GM21360 (cell line): Measurements from ENCODE around the gene NELFCD.
"Not testable (repeated sequence)": the region's sequence is repeated elsewhere in the genome, so short reads cannot be mapped to it uniquely, and the experiment has no call there.

ENCODE experiments used
- ATAC-seq: cut with Tn5 transposase; IDR thresholded peaks from one replicate; pipeline ENCODE4 v1.9.1; 2021; ENCODE audit warnings: mild to moderate bottlenecking, moderate library complexity; ENCODE audit not compliant: unreplicated experiment

The NELFCD gene

GRCh38 chr20:59007665-59008511 lies 26.8 kb downstream of the NELFCD start:
- ATAC-seq: peak; percentile 23

GRCh38 chr20:59008715-59009336 lies 27.8 kb downstream of the NELFCD start:
- no peak for ATAC-seq

- no peak for ATAC-seq
Measured at GRCh38 chr20:59010321-59010994, 29.4 kb downstream of the NELFCD start.

DNA sequence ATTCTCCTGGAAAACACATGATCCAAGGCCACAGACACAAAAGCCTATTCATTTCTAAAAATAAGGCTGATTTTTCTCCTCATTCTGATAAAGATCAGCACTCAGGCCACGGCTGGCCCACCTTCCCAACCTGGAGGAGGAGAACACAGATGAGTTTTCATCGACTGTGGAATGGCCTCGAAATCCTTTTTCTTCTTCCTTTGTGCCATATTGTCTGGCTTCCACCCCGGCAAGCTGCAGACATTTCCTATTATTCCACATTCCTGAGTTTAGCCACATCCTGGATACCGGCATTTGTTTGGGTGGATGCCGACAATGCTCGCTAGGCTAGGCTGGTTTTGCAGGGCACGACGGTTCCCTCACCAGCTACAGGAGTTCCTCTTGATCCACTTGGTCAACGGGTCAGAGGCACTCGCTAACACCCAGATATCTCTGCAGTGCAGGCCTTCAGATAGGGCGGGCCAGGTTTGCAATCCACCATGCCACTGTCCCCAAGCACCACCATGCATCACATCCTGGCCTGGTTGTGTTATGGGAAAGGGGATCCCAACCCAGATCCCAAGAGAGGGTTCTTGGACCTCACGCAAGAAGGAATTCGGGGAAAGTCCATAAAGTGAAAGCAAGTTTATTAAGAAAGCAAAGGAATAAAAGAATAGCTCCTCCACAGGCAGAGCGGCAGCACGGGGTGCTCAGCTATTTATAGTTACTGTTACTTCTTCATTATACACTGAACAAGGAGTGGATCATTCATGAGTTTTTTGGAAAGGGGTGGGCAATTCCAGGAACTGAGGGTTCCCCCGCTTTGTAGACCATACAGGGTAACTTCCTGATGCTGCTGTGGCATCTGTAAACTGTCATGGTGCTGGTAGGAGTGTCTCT lies 30.2 kb downstream of the NELFCD start:
- no peak for ATAC-seq

DNA sequence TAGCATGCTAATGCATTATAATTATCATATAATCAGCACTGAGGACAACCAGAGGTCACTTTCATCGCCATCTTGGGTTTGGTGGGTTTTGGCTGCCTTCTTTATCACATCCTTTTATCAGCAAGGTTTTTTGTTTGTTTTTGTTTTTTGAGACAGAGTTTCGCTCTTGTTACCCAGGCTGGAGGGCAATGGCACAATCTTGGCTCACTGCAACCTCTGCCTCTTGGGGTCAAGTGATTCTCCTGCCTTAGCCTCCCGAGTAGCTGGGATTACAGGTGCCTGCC lies 30.8 kb downstream of the NELFCD start:
- ATAC-seq: not testable (repeated sequence)

DNA sequence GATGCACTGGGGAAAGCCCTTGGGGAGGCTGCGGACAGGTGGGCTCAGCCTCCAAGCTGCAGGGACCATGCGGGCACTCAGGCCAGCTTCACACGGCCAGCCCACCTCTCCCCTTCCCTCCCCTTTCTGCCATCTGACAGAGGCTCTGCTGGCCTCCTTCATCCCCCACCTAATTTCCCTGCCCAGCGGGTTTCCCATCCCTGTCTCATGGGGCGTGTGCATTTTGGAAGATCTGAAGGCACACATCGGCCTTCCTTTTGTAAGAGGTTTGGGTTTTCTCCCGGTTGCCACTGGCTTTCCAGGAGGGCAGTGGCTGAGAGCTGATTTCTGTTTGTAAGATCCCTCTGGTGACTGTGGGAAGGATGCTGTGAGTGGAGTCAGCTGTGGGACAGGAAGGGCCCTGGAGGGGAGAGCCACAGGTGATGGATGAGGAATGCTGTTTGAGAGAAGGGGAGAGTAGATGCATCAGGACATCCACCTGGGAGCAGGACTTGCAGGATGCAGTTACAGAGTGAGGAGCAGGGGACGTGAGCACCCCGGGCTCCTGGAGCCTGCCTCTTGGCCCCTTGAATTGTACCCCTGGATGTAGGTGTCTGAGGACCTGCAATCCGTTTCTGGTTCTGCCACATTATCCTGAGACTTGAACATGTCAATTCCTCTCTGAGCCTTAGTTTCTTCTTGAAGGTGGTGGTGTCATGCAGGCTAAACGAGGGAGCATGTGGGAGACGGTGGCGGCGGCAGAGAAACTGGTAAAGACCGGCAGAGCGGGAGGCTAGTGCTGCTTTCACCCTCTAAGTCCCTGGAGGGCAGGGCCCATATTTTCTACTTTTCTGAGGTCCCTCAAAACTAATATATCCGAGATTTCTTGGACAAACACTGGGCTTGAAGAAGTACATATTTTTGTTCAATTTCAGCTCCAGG lies 32.2 kb downstream of the NELFCD start:
- ATAC-seq: no peak

DNA sequence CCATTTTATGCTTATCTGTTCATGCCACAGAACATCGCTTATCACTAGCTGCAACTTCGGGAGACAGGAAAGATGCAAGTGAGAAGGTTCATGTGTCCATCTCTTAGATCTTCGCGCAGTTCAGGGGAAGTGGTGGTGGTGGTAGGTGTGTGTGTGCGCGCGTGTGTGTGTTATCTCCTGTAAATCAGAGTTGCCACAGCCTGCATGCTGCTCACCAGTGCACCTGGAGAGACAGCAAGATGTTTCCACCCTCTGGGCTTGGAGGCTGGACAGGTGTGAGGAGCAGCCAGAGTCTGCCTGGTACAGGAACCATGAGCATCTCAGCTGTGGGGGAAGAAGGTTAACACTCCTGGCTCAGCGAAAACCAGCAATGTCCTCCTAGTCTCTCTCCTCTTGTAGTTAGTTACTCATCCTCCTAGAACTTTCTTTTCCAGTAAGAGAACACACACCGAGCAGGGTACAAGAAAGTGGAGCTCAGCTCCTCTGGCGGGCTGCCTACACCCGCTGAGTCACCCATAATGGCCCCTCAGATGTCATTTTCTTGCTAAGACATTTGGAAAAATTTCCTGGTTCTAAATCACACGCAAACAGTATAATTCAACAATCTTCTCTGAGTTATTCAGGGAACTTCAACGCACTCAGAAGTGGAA lies 33.0 kb downstream of the NELFCD start:
- ATAC-seq: no peak

- ATAC-seq: no peak
Measured at GRCh38 chr20:59014680-59015389, 33.8 kb downstream of the NELFCD start.

GRCh38 chr20:59015411-59015810 lies 34.4 kb downstream of the NELFCD start:
- ATAC-seq: no peak

DNA sequence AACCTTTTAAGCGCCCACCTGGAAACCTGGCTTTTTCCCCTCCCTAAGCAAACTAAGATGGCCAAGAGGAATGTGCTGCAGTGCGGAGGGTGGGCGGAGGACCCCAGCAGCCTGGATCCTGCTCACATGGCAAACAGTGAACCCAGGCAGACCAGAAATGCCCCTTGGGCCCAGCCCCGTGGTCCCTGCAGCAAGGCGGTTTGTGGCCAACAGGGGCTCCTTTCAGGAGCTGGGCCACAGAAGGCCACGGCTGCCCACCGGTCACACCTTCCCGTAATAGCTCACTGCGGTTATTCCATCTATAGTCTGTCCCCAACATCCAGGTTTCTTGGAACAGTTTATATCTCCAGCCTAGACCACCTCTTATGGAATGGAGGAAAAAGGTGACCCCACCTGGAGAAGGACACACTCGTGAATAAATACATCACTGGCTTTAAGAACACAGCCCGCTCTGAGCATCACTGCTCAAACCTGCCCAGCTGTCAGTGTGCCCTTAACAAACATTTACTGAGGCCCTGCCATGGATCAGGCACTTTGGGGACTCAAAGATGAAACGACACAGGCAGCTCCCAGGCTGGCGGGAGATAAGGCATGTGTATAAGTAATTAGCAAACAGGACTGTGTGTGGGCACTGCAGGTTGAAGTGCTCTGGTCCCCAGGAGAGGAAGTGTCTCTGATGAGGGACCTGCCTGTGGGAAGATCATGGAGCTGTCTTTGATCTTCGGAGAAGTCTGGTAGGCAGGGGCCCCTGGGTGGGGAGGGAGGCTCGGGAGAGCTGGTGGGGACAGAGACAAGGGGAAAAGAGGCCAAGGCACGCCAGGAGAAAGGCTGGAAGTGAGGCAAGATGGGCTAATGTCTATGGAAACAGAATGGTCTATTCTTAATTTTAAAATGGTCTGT lies 35.0 kb downstream of the NELFCD start:
- ATAC-seq: no peak

DNA sequence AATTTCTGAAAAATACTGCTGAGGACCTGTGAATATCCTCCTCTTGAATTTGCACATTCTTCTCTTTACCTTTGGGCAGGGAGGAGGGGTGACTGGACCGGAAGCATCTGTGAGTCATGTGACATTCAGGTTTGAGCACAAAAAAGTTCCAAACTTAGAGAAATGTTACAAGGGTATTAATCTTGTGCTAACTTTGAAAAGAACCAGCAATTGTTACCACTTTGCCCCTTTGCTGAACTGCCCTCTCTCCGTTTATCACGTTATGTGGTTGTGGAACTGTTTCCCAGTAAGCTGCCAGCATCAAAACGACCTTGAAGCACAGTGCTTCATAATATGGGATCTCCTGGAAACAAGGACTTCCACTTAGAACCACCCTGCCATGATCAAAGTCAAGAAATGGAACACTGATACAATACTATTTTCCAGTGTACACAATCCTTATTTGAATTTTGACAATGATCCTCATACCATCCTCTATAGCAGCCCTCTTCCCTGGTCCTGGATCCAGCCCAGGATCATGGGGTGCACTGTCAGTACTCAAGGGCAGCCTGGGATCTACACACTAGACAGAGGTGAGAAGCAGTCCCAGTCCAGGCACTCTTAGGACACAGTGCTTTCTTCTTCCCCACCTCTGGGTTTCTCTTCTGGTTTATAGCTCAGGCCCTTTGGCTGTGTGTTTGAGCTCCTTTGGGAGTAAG lies 35.9 kb downstream of the NELFCD start:
- ATAC-seq: no peak

DNA sequence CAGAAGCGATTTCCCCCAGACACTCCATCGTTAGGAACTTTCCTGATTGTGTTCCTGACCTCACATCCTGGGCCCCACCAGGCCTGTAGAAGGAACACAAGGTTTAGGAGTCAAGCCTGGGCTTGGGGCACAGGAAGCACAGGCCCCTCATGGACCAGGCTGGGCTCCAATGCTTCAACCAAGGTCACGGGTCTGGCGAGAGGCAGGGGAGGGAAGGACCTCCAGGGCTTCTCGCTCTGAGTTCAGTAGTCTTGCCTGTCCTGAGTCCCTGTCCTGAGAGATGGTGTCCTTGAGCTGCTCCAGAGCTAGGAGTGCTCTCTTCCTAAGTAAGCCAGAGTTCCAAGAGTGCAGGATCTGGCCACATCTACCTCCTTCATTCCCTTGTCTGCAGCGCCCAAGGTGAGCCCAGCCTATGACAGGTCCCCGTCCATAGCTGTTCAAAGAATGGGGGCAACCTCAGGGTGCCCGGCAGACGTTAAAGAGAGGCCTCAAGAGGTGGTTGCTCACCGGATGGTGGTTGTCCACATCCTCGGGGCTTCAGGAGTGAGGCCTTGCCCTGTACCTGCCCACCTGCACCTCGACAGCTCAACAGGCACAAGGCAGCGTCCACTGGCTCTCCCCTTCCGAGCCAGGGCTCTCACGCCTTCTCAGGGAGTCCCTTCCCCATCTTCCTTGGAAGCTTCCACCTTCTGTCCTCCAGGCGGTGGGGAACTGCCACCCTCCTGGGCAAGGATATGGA lies 36.6 kb downstream of the NELFCD start:
- ATAC-seq: no peak

- no peak for ATAC-seq
Measured at GRCh38 chr20:59018817-59019216, 37.8 kb downstream of the NELFCD start.

- no peak for ATAC-seq
Measured at GRCh38 chr20:59019217-59019616, 38.2 kb downstream of the NELFCD start, which contains the start of gene TUBB1. Gene TUBB1 (plus strand): TSS chr20:59019429. CDS start chr20:59019523, 94 bp downstream.

DNA sequence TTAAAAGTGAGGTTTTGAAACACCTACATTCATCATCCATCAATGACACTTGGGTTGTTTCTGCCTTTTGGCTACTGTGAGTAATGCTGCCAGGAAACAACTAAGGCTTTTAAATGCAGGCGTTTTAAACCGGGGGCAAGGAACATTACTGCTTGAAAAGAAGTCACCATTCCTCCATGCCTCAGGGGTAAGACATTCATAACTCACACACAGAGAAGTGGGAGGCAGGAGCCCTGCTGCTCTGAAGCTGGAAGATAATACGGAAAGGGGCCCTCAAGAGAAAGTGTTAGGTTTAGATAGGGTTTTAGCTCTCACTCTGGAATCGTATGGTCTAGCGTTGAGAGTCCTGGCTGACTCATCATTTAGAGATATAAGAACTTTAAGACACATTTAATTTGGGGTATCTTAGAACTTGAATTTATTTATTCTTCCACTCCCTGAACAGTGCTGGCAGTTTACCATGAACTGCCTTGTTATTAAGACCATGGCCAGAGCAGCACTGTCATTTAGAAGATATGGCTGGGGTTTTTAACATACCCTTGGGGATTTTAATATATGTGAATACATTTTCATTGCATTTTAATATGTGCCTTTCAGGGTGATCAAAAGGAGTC lies 40.0 kb downstream of the NELFCD start:
- no peak for ATAC-seq

DNA sequence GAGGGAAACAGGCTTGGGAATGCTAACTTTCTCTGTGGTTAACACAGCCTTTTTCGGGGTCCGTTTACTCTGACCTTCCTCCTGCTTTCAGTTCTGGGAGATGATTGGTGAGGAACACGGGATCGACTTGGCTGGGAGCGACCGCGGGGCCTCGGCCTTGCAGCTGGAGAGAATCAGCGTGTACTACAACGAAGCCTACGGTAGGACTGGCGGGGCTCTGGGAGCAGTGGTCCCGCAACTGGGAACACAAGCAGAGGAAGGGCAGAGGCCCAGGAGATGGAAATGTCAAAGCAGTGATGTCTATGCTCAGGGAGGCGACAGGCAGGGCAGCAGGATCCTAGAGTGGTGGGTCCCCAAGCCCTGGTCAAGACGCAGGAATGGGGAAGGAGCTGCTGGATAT lies 41.7 kb downstream of the NELFCD start:
- no peak for ATAC-seq
